DMS53 (cell line): ENCODE data around the gene CNST.

Experiments used
- DNase-seq: peaks from one replicate; lab custom pipeline; 2025; lab: John Stamatoyannopoulos, UW

The CNST gene, protein sequence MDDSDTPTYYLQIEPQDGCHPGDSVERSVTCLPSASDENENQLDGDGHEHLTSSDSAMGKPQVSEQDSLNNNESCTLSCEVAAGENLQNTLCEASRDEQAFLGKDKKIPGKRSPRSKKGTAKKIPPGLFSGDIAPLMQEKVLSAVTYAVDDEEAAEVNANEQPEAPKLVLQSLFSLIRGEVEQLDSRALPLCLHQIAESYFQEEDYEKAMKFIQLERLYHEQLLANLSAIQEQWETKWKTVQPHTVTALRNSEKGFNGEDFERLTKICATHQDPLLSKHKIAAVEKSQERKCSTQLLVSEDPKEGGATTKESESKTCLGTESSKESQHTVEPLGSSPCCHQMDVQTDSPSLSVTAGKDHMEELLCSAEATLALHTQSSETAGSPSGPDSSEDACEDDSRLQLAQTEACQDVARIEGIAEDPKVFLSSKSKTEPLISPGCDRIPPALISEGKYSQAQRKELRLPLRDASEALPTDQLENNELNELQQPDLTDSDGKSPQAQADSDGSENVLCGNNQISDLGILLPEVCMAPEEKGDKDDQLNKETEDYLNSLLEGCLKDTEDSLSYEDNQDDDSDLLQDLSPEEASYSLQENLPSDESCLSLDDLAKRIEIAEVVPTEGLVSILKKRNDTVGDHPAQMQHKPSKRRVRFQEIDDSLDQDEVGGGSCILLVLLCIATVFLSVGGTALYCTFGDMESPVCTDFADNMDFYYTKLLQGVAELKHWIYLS

DNA sequence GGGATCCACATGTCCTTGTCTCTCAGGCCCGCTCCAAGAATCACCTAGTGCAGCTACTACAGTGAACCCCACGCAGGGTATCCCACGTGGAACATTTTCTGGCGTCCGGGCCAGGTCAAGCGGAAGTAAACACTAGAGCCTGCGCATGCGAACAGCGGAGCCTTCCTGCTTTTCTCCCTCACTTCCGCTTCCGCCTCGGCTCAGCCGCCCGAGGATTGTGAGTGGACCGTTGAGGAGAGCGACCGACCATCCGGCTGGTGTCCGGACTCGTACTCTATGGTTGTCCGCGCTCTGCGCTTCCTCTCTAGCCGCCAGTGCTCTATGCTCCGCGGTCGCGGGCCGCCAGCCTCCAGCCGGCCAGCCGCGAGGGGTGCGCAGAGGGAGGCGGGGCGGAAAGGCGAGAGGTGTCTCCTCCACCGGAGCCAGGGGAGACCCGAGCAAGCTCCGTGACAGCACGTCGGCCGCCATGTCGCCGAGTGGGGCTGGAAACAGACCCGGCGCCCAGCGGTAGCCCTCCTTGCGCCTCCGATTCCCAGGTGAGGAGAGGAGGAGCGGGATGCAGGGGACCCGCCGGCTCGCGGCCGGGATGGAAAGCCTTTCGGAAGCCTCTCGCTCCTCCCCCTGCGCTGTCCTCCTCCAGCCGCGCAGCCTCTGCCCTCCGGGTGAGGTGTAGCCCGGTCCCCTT lies at the start of gene CNST, which contains the start of gene TFB2M:
CNST (plus strand) TSS at position 329 of the 685 bp plus-strand sequence. CDS start 25,107 bp downstream, outside the sequence.
TFB2M (minus strand) TSS at position 134 of the 685 bp plus-strand sequence; CDS start at position 11, 123 bp downstream.
- peak; percentile 99 for DNase-seq

DNA sequence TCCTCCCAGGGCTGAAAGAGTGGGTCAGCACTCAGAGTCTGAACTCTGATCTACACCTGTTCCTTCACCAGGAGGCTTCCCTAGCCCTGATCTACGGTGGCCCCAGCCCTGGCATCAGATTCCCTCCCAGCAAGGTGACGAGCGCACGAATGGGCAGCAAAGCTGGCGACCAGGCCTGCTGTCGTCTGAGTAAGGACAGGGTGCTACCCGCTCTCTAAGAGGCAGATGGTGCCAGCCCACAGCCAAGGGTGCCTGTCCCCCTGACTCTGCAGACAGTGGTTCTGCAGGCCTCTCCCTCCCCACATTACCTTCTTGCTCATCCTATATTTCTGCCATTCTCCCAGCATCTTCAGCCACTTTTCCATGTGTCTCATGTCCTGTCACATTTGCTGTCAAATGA lies 48.9 kb upstream of the CNST start:
- no peak for DNase-seq

DNA sequence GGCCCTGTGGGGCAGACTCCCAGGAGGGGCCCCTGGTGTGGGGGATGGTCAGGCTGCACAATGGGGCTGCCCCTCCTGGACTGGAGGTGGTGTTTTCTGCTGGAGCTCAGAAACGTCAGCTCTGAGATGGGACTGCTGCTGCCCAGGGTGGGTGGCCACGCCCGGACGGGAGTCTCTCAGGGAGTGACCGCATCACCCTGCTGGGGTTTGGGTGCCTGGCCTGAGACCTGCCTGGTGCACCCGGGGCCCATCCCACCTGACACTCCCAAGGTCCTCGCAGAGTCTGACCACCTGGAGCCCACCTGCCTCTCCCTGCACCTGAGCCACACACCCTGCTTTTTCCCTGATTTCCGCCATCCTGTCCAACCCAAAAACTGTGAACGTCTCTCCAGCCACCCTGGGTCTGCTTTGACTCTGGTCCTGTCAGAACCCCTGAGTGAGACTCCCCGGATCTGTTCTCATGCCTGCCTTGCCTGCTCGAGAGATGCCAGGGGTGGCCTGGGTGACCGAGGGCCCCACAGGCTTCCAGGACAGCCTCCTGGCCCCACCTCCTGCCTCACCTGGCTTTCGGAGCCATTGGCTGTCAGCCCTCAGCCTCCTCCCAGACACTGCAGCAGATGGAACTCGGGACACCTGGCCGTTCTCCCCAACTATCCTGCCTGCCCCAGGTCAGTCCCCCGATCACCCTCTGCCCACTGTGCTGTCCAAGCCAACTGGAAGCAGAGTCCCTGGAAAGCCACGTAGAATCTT lies 47.6 kb upstream of the CNST start:
- no peak for DNase-seq

DNA sequence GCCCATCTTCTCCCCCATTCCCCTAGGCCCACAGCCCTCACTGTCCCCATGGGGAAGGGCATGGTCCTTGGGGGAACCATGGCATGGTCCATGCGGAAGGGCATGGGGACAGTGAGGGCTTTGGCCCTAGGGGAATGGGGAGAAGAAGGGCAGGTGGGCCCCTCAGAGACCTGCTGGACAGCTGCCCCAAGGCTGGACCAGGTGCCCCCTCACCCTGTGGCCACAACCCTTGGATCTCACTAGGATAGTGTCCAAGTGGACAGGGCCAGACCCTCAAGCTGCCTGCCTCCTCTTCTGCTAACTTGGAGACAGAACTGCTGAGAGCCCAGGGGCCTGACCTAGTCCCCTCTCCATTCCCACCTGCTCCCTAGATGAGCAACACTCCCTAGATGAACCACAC lies 46.7 kb upstream of the CNST start:
- no peak for DNase-seq

DNA sequence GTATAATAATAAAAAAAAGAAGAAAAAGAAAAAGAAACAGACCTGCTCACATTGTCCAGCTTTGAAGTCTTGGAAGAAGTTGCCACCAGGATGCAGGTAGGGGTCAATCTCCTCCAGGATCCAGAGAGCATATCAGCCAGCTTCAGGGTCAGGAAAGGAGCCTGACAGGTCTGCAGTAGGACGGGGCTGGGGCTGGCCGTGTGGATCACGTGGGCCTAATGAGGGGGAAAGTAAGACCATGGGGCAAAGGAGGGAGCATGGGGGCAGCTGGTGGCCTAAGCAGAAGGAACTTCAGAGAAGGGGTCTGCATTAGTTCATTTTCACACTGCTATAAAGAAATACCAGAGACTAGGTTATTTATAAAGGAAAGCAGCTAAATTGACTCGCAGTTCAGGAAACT lies 39.9 kb upstream of the CNST start:
- DNase-seq = no peak

DNA sequence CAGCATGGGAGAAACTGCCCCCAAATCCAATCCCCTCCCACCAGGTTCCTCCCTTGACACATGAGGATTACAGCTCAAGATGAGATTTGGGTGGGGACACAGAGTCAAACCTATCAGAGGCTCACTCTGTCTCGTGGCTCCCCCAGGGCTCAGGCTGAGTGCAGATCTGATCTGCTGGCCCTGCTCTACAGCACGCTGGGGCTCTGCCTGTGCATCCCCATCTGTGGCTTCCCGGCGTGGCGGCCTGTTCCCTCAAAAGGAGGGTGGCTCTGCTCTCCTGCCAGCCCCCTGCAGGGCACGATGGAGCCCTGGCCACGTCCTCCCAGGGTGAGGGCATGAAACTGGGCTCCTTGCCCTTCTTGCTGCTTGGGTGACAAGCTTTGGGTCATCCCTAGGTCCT lies 39.3 kb upstream of the CNST start:
- no peak for DNase-seq

DNA sequence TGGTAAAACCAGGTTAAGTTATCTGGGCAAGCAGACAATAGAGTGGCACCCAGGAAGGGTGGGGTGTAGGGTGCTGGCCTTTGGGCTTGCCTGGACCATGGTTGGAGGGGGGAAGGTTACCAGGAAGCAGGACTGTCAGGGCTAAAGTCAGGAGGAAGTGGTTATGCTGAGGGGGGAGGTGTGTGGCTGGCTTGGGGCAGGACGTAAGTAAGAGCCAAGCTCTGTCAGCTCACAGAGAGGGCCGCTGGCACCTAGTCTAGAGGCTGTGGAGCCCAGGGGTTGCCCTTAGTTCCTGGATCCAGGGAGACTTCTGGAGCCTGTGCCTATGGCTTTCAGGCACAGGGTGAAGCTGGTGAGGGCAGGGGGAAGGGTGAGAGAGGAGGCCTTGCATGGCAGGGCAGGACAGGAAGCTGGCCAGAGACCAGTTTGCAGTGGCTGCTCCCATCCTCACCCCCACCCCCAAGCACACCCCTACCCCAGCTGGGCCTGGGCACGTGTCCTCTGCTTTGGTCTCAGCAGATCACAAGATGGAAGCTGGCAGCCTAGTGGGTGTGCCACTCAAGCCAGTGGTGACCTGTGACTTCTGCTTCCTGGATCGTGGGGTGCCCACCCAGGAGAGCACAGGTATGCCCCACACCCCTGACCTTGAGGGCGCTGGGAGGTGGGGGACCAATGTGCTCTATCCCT lies 38.7 kb upstream of the CNST start:
- peak; percentile 34 for DNase-seq

DNA sequence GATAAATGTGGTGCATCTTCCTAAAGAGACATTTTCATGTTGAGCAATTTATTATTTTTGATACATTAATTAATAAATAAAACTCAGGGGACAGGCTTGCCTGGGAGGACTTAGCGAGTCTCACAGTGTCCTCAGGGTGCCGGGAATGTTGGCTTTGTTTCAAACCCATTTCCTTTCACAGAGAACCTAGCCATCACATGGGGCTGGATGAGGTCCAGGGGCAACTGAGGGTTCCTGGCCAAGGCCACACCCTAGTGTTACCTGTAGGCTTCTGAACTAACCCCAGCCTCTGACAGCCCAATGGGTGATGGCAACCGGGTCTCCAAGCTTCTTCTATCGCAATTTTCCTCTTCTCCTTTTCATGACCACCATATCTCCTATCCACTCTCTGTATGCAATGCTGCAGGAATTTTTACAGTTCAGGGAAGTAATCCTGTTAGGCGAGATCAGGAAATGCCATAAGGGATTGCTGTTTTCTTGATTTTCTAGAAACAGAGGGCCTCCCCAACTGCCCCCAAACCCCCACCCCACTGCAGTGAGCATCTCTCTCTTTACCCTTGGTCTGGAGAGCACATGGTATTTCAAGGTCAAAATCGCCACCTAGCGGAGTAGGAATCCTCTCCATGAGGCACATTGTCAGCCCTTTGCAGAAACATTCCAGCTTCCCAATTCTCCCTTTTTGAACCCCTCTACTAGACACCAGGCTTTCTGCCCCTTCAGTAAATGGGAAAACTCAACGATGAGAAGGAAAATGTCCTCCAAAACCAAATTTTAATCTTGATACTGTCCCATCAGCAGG lies 37.1 kb upstream of the CNST start:
- no peak for DNase-seq

DNA sequence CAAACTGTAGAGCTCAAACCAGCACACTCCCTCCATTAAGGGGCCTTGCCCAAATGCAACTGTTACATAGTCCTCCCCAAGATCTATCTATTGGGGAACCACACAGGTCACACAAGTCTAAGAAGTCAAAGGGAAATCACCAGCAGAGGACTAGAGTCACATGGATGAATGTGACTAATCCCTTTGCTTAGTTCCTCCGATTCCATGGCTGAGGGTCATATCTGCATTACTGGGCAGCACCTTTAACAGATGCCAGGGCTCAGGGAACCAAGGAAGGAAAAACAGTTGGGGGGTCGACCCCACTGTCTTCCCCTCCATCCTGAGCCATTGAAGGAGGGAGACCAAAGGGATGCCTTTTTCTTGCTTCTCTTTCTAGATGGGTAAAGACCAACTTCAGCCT lies 35.8 kb upstream of the CNST start:
- no peak for DNase-seq

DNA sequence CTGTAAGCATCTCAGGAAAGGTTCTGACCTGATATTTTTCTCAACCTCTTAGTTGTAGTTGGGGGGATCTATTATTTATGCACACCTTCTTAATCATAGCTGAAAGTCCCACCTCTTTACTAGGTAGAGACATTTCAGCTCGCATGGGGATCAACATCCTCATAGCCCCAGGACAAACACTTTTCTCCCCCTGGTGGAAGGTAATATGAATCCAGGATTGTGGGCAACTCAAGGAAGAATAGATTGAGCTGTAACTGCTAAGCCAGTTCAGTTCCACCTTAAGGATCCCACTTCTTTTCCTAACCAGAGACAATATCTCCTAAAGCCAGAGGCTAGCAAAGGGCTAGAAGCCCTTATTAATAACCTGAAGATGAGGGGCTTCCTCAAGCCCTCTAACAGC lies 33.7 kb upstream of the CNST start:
- peak; percentile 12 for DNase-seq

DNA sequence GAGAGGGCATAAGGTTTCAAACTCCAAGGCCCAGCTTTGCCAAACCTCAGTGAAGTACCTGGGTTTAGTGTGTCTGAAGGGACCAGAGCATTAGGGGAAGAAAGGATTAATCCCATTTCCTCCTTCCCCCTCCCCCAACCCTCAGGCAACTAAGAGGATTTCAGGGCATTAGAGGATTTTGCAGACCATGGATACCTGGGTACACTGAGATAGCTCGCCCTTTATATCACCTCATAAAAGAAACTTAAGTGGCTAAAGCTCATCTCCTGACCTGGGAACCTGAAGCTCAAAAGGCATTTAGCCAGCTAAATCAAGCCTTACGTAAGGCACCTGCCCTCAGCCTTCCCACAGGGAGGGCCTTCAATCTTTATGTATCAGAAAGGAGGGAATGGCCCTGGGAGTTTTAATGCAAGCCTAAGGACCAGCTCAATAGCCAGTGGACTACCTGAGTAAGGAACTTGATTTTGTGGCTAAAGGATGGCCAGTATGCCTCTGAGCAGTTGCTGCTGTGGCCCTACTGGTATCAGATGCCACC lies 32.8 kb upstream of the CNST start:
- no peak for DNase-seq

DNA sequence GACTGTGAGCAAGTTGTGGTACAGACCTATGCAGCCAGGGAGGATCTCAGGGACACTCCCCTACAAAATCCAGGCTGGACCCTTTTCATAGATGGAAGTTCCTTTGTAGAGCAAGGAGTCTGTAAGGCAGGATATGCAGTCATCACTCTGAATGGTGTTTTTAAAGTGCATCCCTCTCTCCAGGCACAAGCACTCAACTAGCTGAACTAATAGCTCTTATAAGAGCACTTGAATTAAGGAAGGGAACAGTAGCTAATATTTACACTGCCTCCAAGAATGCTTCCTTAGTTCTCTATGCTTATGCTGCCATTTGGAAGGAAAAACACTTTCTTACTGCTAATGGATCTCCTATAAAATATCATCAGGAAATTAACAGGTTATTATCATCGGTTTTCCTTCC lies 32.1 kb upstream of the CNST start:
- peak; percentile 28 for DNase-seq

DNA sequence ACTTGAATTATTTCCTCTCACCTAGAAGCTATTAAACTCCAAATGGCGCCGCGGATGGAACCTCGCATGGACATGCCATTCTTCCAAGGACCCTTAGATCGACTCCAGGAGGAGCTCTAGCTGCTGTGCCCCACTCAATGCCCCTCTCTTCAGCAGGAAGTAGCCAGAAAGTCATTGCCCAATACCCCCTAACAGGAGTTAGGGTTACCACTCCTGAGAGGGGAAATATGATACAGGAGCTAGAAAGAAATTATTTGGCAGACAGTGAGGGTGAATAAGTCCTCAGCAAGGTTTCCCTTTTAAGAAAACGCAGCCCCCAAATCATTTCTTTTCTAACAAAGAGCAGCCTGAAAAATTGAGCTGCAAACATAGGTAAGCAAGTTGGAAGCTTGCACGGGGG lies 28.8 kb upstream of the CNST start:
- no peak for DNase-seq

DNA sequence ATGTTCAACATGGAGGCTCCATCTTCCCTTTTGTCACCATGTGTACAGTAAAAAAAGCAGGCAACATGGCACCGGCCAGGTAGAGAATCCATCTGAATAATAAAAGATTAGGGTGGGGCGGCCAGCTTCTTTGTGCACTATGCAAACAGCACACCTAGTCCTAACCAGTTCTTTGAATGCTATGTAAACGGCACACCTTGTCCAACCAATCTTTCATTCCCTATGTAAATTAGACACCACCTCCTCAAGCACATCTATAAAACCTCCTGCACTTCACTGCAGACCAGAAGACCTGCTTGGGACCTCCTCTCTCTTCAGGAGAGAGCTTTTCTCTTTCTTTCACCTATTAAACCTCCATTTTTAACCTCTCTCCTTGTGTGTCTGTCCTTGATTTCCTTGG lies 28.4 kb upstream of the CNST start:
- DNase-seq = no peak

DNA sequence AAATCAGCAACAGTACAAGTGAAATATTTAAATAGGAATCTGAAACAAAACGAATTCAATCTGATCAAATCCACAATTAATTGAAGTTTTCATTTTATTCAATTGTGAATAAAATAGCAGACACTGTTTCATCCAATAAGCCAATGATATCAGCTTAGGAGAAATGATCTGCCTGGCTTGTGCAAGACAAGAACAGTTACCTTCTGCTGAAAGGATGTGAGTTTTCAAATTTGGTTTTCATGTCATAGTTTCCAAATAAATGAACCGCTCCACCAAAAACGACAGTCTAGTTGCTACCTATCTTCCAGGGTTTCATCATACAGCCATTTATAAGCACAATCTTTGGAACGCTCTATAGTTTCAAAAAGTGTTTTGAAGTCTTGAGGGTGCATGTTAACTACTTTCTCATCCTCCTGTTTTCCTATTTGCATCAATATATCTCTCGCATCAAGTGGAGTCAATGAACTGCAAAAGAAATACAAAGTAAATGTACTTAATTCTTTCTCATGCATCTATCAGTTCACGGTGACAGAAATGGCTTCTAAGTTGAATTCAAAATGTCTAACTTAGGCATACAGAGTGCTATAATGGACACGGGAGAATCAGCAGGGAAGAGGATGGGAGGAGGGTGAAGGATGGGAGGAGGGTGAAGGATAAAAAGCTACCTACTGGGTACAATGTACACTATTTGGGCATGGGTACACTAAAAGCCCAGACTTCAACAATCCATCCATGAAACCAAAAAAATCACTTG lies 25.3 kb upstream of the CNST start:
- no peak for DNase-seq

DNA sequence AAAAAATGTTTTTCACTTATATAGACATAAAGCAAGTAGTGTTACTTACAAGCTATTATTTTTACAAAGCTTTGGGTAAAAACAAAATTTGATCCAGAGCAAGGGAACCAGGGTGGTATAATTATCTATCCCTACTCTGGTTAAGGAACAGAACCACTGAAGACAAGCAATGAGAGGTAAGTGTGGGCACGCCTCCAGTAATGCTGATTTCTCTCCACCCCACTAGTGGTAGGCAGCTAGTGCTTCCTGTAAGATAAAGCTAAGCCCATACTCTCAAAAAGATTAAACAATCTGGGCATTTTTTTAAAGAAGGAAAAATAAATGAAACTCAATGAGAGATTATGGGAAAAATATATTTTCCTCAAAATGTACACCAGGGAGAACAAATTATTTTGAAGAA lies 22.3 kb upstream of the CNST start:
- no peak for DNase-seq

DNA sequence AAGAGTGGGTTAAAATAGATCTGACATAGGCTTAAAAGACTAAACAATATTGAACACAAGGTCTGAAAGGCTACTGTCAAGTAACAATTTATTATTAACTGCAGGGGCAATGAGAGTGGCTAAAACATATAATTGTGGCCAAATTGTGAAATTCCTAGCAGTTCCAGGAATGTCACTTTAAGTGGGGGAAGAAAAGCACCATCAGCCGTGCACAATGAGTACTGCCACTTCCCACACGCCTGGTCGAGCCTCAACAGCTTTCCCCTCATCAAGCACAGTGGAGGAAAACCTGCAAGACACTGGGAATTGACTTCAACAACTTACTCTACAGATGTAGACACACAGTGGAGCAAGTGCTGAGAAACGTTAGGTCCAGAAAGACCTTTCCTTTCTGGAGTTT lies 16.6 kb upstream of the CNST start:
- DNase-seq = no peak

DNA sequence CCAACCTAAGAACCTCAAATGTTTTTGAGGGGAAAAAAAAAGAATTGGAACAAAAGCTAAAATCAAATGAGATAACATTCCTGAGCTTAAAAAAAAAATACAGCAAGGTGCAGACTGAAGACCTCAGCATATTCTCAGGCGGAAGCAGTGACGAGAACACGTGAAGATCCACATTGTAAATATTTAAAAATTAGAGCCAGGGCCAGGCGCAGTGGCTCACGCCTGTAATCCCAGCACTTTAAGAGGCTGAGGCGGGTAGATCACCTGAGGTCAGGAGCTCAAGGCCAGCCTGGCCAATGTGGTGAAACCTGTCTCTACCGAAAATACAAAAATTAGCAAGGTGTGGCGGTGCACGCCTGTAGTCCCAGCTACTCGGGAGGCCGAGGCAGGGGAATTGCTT lies 15.9 kb upstream of the CNST start:
- DNase-seq = no peak

DNA sequence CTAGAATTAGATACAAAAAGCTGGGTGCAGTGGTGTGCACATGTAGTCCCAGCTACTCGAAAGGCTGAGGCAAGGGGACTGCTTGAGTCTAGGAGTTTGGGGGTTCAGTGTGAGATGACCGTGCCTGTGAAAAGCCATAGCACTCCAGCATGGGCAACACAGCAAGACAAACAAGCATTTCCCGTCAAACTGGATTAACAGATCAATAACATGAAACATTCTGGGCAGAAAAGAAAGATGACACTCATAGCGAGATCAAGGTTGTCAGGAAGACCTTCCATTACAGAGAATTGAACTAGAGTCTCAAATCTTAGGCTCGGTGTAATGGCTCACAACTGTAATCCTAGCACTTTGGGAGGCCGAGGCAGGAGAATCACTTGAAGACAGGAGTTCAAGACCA lies 14.1 kb upstream of the CNST start:
- DNase-seq = no peak

DNA sequence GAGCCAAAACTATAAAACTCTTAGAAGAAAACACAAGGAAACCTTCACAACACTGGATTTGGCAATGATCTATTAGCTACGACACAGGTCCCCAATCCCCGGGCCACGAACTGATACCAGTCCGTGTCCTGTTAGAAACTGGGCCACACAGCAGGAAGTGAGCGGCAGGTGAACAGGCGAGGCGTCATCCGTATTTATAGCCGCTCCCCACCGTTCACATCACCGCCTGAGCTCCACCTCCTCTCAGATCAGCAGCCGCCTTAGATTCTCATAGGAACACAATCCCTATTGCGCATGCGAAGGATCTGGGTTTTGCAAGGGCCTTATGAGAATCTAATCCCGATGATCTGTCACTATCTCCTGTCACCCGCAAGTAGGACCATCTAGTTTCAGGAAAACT lies 12.1 kb upstream of the CNST start:
- no peak for DNase-seq
